HepG2 (cell line): Measurements from ENCODE around the gene GNAI2. TPM values are rescaled to one million over a fixed set of nuclear protein-coding genes. Genes with fewer than 3 reads are reported as not detected.

Source experiments
- HDAC1 ChIP-seq: sonication (generic); formaldehyde crosslinking; IDR thresholded peaks from 2 replicates; pipeline ENCODE4 v1.5.1; 2020; ENCODE audit warnings: mild to moderate bottlenecking, missing genetic modification reagents
- MED1 ChIP-seq: sonication (generic); formaldehyde crosslinking; IDR thresholded peaks from 2 replicates; pipeline ENCODE4 v1.4.0; 2020; ENCODE audit warnings: missing genetic modification reagents
- MIER2 ChIP-seq: IDR thresholded peaks from 2 replicates; pipeline ENCODE4 v1.6.1; 2016; ENCODE audit warnings: missing biosample characterization, missing genetic modification reagents
- NFYB ChIP-seq: sonication (generic); formaldehyde crosslinking; IDR thresholded peaks from 2 replicates; pipeline ENCODE4 v1.4.0; 2020; ENCODE audit warnings: missing genetic modification reagents
- SKI ChIP-seq: fragments of 450-650 bp; IDR thresholded peaks from one replicate; pipeline ENCODE4 v1.6.1; 2018; ENCODE audit warnings: mild to moderate bottlenecking; ENCODE audit not compliant: partially characterized antibody
- ZNF101 ChIP-seq: sonication (generic); formaldehyde crosslinking; IDR thresholded peaks from 2 replicates; pipeline ENCODE4 v1.4.0; 2020; ENCODE audit warnings: mild to moderate bottlenecking, low read depth, missing genetic modification reagents, borderline replicate concordance
- ZNF234 ChIP-seq: sonication (generic); formaldehyde crosslinking; conservative IDR thresholded peaks from 2 replicates; pipeline ENCODE4 v1.5.1; 2020; ENCODE audit warnings: mild to moderate bottlenecking, missing genetic modification reagents
- ZNF24 ChIP-seq: fragments of 450-650 bp; IDR thresholded peaks from 2 replicates; pipeline ENCODE4 v1.6.1; 2017; ENCODE audit warnings: antibody characterized with exemption, mild to moderate bottlenecking
- ZNF317 ChIP-seq: sonication (generic); formaldehyde crosslinking; IDR thresholded peaks from 2 replicates; pipeline ENCODE4 v1.5.0; 2020; ENCODE audit warnings: mild to moderate bottlenecking, missing genetic modification reagents
- ZSCAN21 ChIP-seq: sonication (generic); formaldehyde crosslinking; IDR thresholded peaks from 2 replicates; pipeline ENCODE4 v1.8.0; 2022; ENCODE audit warnings: mild to moderate bottlenecking, missing genetic modification reagents, moderate library complexity, borderline replicate concordance
- polyA plus RNA-seq, 8 experiments: library from polyadenylated mRNA; depleted of rRNA in 3 of 8; stranded (reverse) in 7 of 8; unstranded in 1 of 8; fragments of >200 nt; fragmentation: Illumina TruSeq in 4 of 8; extraction: Trizol in 4 of 8; gene quantifications; 2 replicates each; pipeline versions ENCODE4 v1.2.1 to v1.2.3, GENCODE V29; 2011 to 2016; ENCODE audit warnings: low read depth in 4 of 8, missing spikeins in 1 of 8, mixed read lengths in 1 of 8; ENCODE audit not compliant: insufficient read depth in 1 of 8
- total RNA-seq, 5 experiments: library from RNA; depleted of rRNA; stranded (reverse); fragments of >200 nt; fragmentation: Illumina TruSeq; extraction: Trizol; gene quantifications; 2 replicates each; pipeline ENCODE4 v1.2.3, GENCODE V29; 2016; ENCODE audit warnings: low read depth in 1 of 5
- TF ChIP-seq, protein P1 (sequence below): sonication (generic); formaldehyde crosslinking; IDR thresholded peaks from 2 replicates; pipeline ENCODE4 v1.4.0; 2020; ENCODE audit warnings: missing genetic modification reagents
- TF ChIP-seq, protein P2 (sequence below): sonication (generic); IDR thresholded peaks from 2 replicates; pipeline ENCODE4 v1.6.1; 2016; ENCODE audit warnings: low read depth, borderline replicate concordance
- TF ChIP-seq, protein P3 (sequence below): fragments of 450-650 bp; IDR thresholded peaks from 2 replicates; pipeline ENCODE4 v1.6.1; 2017
- TF ChIP-seq, protein P4 (sequence below): IDR thresholded peaks from 2 replicates; pipeline ENCODE4 v1.4.0; 2020; ENCODE audit warnings: mild to moderate bottlenecking, missing genetic modification reagents
- TF ChIP-seq, protein P5 (sequence below): sonication (generic); formaldehyde crosslinking; IDR thresholded peaks from 2 replicates; pipeline ENCODE4 v1.9.0; 2021; ENCODE audit warnings: missing genetic modification reagents, mild to moderate bottlenecking, borderline replicate concordance

GNAI2 gene
- total and polyA plus RNA-seq, 2 of the 13 experiments (the other 11 are each of a cell fraction or from before 2014, with no cell fraction given) = 51.1 to 66.2 TPM

DNA sequence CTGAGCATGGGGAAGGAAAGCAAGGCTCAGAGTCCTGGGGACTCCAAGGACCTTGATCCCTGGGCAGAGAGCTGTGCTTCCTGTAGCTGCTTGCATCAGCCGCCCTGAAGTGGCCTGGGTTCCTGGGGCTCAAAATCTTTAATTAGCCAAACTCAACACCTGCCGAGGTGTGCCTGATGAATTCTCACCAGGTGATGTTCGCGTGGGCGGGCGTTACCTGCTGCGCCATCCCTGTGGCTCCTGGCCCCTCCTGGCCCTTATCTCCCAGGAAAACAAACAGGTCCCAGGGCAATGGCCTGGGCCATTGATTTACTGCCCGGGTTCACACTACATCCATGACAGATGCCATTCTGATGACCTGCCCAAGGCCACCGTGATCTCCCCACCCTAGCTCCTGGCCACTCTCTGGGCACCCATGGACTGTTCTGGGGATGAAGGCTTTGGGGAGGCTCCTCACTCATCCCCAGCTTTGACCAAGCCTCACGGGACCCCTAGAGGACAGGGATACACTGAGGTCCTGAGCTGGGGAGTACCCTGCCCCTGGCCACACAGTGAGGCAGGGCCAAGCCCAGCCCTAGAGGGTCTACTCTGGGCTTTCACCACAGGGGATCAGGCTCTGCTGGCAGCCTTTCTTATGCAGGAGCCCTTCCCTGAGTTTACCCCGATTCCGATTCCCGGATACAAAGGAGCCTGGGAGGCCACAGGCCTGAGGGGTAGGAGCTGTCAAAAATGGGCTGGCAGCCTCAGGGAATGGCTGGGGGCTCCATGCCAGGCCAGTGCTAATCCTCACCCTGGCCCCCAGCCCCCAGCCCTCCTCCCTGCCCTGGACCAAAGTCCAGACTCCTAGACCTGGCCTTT, 25.3 kb upstream of the GNAI2 start (continued):
- TF ChIP-seq, protein P1, sequence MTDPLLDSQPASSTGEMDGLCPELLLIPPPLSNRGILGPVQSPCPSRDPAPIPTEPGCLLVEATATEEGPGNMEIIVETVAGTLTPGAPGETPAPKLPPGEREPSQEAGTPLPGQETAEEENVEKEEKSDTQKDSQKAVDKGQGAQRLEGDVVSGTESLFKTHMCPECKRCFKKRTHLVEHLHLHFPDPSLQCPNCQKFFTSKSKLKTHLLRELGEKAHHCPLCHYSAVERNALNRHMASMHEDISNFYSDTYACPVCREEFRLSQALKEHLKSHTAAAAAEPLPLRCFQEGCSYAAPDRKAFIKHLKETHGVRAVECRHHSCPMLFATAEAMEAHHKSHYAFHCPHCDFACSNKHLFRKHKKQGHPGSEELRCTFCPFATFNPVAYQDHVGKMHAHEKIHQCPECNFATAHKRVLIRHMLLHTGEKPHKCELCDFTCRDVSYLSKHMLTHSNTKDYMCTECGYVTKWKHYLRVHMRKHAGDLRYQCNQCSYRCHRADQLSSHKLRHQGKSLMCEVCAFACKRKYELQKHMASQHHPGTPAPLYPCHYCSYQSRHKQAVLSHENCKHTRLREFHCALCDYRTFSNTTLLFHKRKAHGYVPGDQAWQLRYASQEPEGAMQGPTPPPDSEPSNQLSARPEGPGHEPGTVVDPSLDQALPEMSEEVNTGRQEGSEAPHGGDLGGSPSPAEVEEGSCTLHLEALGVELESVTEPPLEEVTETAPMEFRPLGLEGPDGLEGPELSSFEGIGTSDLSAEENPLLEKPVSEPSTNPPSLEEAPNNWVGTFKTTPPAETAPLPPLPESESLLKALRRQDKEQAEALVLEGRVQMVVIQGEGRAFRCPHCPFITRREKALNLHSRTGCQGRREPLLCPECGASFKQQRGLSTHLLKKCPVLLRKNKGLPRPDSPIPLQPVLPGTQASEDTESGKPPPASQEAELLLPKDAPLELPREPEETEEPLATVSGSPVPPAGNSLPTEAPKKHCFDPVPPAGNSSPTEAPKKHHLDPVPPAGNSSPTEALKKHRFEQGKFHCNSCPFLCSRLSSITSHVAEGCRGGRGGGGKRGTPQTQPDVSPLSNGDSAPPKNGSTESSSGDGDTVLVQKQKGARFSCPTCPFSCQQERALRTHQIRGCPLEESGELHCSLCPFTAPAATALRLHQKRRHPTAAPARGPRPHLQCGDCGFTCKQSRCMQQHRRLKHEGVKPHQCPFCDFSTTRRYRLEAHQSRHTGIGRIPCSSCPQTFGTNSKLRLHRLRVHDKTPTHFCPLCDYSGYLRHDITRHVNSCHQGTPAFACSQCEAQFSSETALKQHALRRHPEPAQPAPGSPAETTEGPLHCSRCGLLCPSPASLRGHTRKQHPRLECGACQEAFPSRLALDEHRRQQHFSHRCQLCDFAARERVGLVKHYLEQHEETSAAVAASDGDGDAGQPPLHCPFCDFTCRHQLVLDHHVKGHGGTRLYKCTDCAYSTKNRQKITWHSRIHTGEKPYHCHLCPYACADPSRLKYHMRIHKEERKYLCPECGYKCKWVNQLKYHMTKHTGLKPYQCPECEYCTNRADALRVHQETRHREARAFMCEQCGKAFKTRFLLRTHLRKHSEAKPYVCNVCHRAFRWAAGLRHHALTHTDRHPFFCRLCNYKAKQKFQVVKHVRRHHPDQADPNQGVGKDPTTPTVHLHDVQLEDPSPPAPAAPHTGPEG = 0 out of 2 replicates have a peak, but pooled peaks have one; percentile 27
- TF ChIP-seq, protein P2, sequence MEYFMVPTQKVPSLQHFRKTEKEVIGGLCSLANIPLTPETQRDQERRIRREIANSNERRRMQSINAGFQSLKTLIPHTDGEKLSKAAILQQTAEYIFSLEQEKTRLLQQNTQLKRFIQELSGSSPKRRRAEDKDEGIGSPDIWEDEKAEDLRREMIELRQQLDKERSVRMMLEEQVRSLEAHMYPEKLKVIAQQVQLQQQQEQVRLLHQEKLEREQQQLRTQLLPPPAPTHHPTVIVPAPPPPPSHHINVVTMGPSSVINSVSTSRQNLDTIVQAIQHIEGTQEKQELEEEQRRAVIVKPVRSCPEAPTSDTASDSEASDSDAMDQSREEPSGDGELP = peak; percentile 57; the same call in 1 of the 2 replicates
- TF ChIP-seq ZNF317 (no peak; the same call in 1 of the 2 replicates), ZNF24 (no peak), HDAC1 (CRISPR knock-in tag) (peak; percentile 62), MED1 (CRISPR knock-in tag) (peak; percentile 93), NFYB (CRISPR knock-in tag) (no peak), ZSCAN21 (CRISPR knock-in tag) (0 out of 2 replicates have a peak, but pooled peaks have one; percentile 15), SKI (peak; percentile 45), ZNF234 (no peak), ZNF101 (CRISPR knock-in tag) (no peak), MIER2 (CRISPR knock-in tag) (no peak; the same call in 1 of the 2 replicates)
- TF ChIP-seq, protein P3, sequence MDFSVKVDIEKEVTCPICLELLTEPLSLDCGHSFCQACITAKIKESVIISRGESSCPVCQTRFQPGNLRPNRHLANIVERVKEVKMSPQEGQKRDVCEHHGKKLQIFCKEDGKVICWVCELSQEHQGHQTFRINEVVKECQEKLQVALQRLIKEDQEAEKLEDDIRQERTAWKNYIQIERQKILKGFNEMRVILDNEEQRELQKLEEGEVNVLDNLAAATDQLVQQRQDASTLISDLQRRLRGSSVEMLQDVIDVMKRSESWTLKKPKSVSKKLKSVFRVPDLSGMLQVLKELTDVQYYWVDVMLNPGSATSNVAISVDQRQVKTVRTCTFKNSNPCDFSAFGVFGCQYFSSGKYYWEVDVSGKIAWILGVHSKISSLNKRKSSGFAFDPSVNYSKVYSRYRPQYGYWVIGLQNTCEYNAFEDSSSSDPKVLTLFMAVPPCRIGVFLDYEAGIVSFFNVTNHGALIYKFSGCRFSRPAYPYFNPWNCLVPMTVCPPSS = no peak
- TF ChIP-seq, protein P4, sequence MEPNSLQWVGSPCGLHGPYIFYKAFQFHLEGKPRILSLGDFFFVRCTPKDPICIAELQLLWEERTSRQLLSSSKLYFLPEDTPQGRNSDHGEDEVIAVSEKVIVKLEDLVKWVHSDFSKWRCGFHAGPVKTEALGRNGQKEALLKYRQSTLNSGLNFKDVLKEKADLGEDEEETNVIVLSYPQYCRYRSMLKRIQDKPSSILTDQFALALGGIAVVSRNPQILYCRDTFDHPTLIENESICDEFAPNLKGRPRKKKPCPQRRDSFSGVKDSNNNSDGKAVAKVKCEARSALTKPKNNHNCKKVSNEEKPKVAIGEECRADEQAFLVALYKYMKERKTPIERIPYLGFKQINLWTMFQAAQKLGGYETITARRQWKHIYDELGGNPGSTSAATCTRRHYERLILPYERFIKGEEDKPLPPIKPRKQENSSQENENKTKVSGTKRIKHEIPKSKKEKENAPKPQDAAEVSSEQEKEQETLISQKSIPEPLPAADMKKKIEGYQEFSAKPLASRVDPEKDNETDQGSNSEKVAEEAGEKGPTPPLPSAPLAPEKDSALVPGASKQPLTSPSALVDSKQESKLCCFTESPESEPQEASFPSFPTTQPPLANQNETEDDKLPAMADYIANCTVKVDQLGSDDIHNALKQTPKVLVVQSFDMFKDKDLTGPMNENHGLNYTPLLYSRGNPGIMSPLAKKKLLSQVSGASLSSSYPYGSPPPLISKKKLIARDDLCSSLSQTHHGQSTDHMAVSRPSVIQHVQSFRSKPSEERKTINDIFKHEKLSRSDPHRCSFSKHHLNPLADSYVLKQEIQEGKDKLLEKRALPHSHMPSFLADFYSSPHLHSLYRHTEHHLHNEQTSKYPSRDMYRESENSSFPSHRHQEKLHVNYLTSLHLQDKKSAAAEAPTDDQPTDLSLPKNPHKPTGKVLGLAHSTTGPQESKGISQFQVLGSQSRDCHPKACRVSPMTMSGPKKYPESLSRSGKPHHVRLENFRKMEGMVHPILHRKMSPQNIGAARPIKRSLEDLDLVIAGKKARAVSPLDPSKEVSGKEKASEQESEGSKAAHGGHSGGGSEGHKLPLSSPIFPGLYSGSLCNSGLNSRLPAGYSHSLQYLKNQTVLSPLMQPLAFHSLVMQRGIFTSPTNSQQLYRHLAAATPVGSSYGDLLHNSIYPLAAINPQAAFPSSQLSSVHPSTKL (CRISPR knock-in tag) = peak; percentile 73
- TF ChIP-seq, protein P5, sequence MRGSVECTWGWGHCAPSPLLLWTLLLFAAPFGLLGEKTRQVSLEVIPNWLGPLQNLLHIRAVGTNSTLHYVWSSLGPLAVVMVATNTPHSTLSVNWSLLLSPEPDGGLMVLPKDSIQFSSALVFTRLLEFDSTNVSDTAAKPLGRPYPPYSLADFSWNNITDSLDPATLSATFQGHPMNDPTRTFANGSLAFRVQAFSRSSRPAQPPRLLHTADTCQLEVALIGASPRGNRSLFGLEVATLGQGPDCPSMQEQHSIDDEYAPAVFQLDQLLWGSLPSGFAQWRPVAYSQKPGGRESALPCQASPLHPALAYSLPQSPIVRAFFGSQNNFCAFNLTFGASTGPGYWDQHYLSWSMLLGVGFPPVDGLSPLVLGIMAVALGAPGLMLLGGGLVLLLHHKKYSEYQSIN (CRISPR knock-in tag) = no peak
